AG09319 (cell line): ENCODE data around the gene MS4A1.

Source experiments
- DNase-seq: peaks from one replicate; pipeline ENCODE4 v3.0.0-alpha.2; 2010; ENCODE audit warnings: low read depth; ENCODE audit errors: extremely low read depth
- CTCF ChIP-seq: IDR thresholded peaks from 2 replicates; pipeline ENCODE4 v1.5.1; 2011; ENCODE audit warnings: low read depth, mild to moderate bottlenecking, inconsistent platforms, low read length, moderate library complexity

The MS4A1 gene

GRCh38 chr11:60455531-60456042 is at the start of gene MS4A1:
Gene MS4A1, plus strand, starts transcription at chr11:60455847. Its CDS starts 6,528 bp downstream, at chr11:60462375.
- TF ChIP-seq CTCF: no peak
- no peak for DNase-seq

GRCh38 chr11:60420015-60420414 is 35.6 kb upstream of the MS4A1 start:
- TF ChIP-seq CTCF: no peak
- DNase-seq: no peak

- TF ChIP-seq CTCF: no peak
- no peak for DNase-seq
Observed at GRCh38 chr11:60422609-60423008, 33.0 kb upstream of the MS4A1 start.

GRCh38 chr11:60428517-60428916 is 27.1 kb upstream of the MS4A1 start:
- TF ChIP-seq CTCF: no peak
- no peak for DNase-seq

- no peak for DNase-seq
- no peak for TF ChIP-seq CTCF
Observed at GRCh38 chr11:60429272-60429671, 26.4 kb upstream of the MS4A1 start, which contains the start of gene MS4A5. Gene MS4A5, plus strand, starts transcription at chr11:60429572. Its CDS starts 103 bp downstream, at chr11:60429675.

- no peak for TF ChIP-seq CTCF
- DNase-seq: no peak
Observed at GRCh38 chr11:60431251-60431650, 24.4 kb upstream of the MS4A1 start.

GRCh38 chr11:60433401-60433800 is 22.2 kb upstream of the MS4A1 start:
- no peak for TF ChIP-seq CTCF
- DNase-seq: no peak
